SK-N-SH (cell line): ENCODE data around the gene SERBP1. TPM values are rescaled to one million over a fixed set of nuclear protein-coding genes. Genes with fewer than 3 reads are reported as not detected.

Source experiments
- CTCF ChIA-PET: fragments of 300-600, 350-600 bp; formaldehyde crosslinking; extraction: SDS; loops from one replicate; lab custom pipeline; 2021; lab: Yijun Ruan, JAX
- POLR2A ChIA-PET: fragments of 350-600 bp; sonication (Branson Sonifier 250); formaldehyde crosslinking; extraction: SDS; loops from one replicate; lab custom pipeline; 2020; ENCODE audit warnings: antibody characterized with exemption, inconsistent platforms; lab: Yijun Ruan, JAX
- DNase-seq: peaks from one replicate; pipeline ENCODE4 v3.0.0; 2012
- H2AFZ ChIP-seq: fragments of 200-600 bp; sonication (generic); 2 replicates; pipeline ENCODE4 v1.8.1; 2016; ENCODE audit warnings: antibody characterized with exemption, mild to moderate bottlenecking, low read depth
- H3F3A ChIP-seq: fragments of 200-600 bp; sonication (generic); replicated peaks from 2 replicates; pipeline ENCODE3; 2016; ENCODE audit warnings: antibody characterized with exemption, mild to moderate bottlenecking; ENCODE audit not compliant: insufficient read depth
- H3K27ac ChIP-seq, 2 experiments: fragments of 200-500 bp in 1 of 2; fragments of 200-600 bp in 1 of 2; sonication (Bioruptor generic) in 1 of 2; sonication (generic), shearing (Covaris generic) in 1 of 2; 2 replicates each; pipeline versions ENCODE4 v1.5.1 to v1.6.1; 2014 to 2016; ENCODE audit warnings: low read depth in 2 of 2, inconsistent platforms in 1 of 2, low read length in 1 of 2, mild to moderate bottlenecking in 1 of 2, mixed read lengths in 1 of 2
- H3K27me3 ChIP-seq: fragments of 200-600 bp; sonication (generic), shearing (Covaris generic); 2 replicates; pipeline ENCODE4 v1.6.1; 2016; ENCODE audit warnings: mixed run types; ENCODE audit not compliant: insufficient read depth
- H3K36me3 ChIP-seq, 2 experiments: fragments of 200-500 bp in 1 of 2; fragments of 200-600 bp in 1 of 2; sonication (Bioruptor generic) in 1 of 2; sonication (generic) in 1 of 2; replicated peaks in 1 of 2; 2 replicates each; pipeline versions ENCODE3 to v1.5.1; 2014 to 2016; ENCODE audit warnings: low read length in 1 of 2, mild to moderate bottlenecking in 1 of 2; ENCODE audit not compliant: insufficient read depth in 2 of 2, control insufficient read depth in 1 of 2
- H3K4me1 ChIP-seq, 2 experiments: fragments of 200-500 bp in 1 of 2; fragments of 200-600 bp in 1 of 2; sonication (Bioruptor generic) in 1 of 2; sonication (generic), shearing (Covaris generic) in 1 of 2; 2 replicates each; pipeline versions ENCODE4 v1.5.1 to v1.6.1; 2014 to 2016; ENCODE audit warnings: low read depth in 1 of 2, low read length in 1 of 2, mixed run types in 1 of 2; ENCODE audit not compliant: insufficient read depth in 2 of 2, control insufficient read depth in 1 of 2
- H3K4me2 ChIP-seq: fragments of 200-600 bp; sonication (generic), shearing (Covaris generic); 2 replicates; pipeline ENCODE4 v1.6.1; 2017; ENCODE audit warnings: mixed run types
- H3K4me3 ChIP-seq, 2 experiments: fragments of 200-500 bp in 1 of 2; fragments of 200-600 bp in 1 of 2; sonication (Bioruptor generic) in 1 of 2; sonication (generic), shearing (Covaris generic) in 1 of 2; 2 replicates each; pipeline versions ENCODE4 v1.5.1 to v1.8.1; 2014 to 2016; ENCODE audit warnings: low read depth in 2 of 2, inconsistent platforms in 1 of 2, low read length in 1 of 2, mild to moderate bottlenecking in 1 of 2, mixed read lengths in 1 of 2, moderate library complexity in 1 of 2
- H3K79me2 ChIP-seq: fragments of 200-600 bp; sonication (generic); 2 replicates; pipeline ENCODE4 v1.8.1; 2017; ENCODE audit warnings: mild to moderate bottlenecking; ENCODE audit not compliant: insufficient read depth
- H3K9ac ChIP-seq: fragments of 200-600 bp; sonication (generic); 2 replicates; pipeline ENCODE4 v1.6.1; 2017; ENCODE audit warnings: mixed run types
- H3K9me2 ChIP-seq: fragments of 200-600 bp; sonication (generic); 2 replicates; pipeline ENCODE4 v1.6.1; 2017; ENCODE audit warnings: mixed run types
- H3K9me3 ChIP-seq: fragments of 200-600 bp; sonication (generic); 2 replicates; pipeline ENCODE4 v1.6.1; 2017; ENCODE audit warnings: mixed run types, mild to moderate bottlenecking, moderate library complexity
- H4K20me1 ChIP-seq: fragments of 200-600 bp; sonication (generic); 2 replicates; pipeline ENCODE4 v1.6.1; 2017; ENCODE audit warnings: mild to moderate bottlenecking, mixed run types; ENCODE audit not compliant: insufficient read depth
- FOSL2 ChIP-seq: IDR thresholded peaks from 2 replicates; pipeline ENCODE4 v1.4.0; 2012; ENCODE audit warnings: low read depth, mild to moderate bottlenecking, moderate library complexity, borderline replicate concordance
- GABPA ChIP-seq: IDR thresholded peaks from 2 replicates; pipeline ENCODE4 v1.4.0; 2012; ENCODE audit warnings: low read depth, mild to moderate bottlenecking
- MEF2A ChIP-seq: IDR thresholded peaks from 2 replicates; pipeline ENCODE4 v1.4.0; 2012; ENCODE audit warnings: low read depth, borderline replicate concordance
- MXI1 ChIP-seq: IDR thresholded peaks from 2 replicates; pipeline ENCODE4 v1.6.1; 2012; ENCODE audit warnings: mild to moderate bottlenecking, low read depth, low read length, improper control_type of control experiment
- NRF1 ChIP-seq: IDR thresholded peaks from 2 replicates; pipeline ENCODE4 v1.6.1; 2012; ENCODE audit warnings: low read depth, mild to moderate bottlenecking, low read length
- POLR2AphosphoS5 ChIP-seq: IDR thresholded peaks from 2 replicates; pipeline ENCODE4 v1.6.1; 2012; ENCODE audit warnings: low read depth, low read length
- RXRA ChIP-seq: IDR thresholded peaks from 2 replicates; pipeline ENCODE4 v1.4.0; 2012; ENCODE audit warnings: low read depth, mild to moderate bottlenecking, borderline replicate concordance
- TCF12 ChIP-seq: IDR thresholded peaks from 2 replicates; pipeline ENCODE4 v1.4.0; 2012
- TEAD4 ChIP-seq: IDR thresholded peaks from 2 replicates; pipeline ENCODE4 v1.4.0; 2012; ENCODE audit warnings: mild to moderate bottlenecking, borderline replicate concordance; ENCODE audit not compliant: insufficient read depth
- YY1 ChIP-seq: IDR thresholded peaks from 2 replicates; pipeline ENCODE4 v1.4.0; 2012; ENCODE audit warnings: low read depth, mild to moderate bottlenecking
- WGBS: methylation state at CpG from one replicate; pipeline ENCODE4 v1.1.6; 2017; ENCODE audit warnings: low lambda C conversion rate; 5-methylcytosine and 5-hydroxymethylcytosine counted together
- polyA plus RNA-seq, 3 experiments: library from polyadenylated mRNA; depleted of rRNA; stranded (reverse); fragments of >200 nt; gene quantifications; 2 replicates each; pipeline ENCODE4 v1.2.3, GENCODE V29; 2012
- TF ChIP-seq, protein P1 (sequence below): fragments of 150-350 bp; IDR thresholded peaks from 2 replicates; pipeline ENCODE4 v1.6.1; 2016; ENCODE audit warnings: mild to moderate bottlenecking, low read depth, low read length
- TF ChIP-seq, protein P2 (sequence below): IDR thresholded peaks from 2 replicates; pipeline ENCODE4 v1.4.0; 2012; ENCODE audit warnings: low read depth
- TF ChIP-seq, protein P3 (sequence below): IDR thresholded peaks from 2 replicates; pipeline ENCODE4; 2012

The SERBP1 gene
- polyA plus RNA-seq, 1 of the 3 experiments (the other 2 are of a cell fraction) = 194 TPM

DNA sequence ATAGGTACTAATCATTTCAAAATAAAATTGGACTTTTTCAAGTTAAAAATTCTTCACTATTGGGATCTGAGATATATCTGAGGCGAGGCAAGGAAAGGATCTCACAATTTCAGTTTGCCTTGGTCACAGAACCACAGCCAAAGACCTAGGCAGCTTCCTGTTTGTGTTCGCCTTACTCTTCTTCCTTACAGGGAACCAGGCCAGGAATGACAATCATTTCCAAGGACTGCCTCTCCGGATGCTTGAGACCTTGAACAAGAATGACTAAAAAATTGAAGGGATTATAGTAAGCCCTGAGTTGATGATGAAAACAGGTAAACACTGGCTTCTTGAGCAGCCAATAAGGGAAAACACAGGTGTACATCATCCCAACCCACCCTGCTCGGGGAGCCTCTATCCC lies 35.2 kb upstream of the SERBP1 start:
- no peaks in the 10 kb centered on the region for H3K79me2 ChIP-seq
- no peak overlapping the region for H3K27ac ChIP-seq
- no peak overlapping the region for H3K9ac ChIP-seq
- no peak overlapping the region for H3K4me3 ChIP-seq
- no peaks in the 10 kb centered on the region for H3K9me3 ChIP-seq
- no peaks in the 10 kb centered on the region for H3K9me2 ChIP-seq
- no peak overlapping the region for H2AFZ ChIP-seq
- TF ChIP-seq, protein P1, sequence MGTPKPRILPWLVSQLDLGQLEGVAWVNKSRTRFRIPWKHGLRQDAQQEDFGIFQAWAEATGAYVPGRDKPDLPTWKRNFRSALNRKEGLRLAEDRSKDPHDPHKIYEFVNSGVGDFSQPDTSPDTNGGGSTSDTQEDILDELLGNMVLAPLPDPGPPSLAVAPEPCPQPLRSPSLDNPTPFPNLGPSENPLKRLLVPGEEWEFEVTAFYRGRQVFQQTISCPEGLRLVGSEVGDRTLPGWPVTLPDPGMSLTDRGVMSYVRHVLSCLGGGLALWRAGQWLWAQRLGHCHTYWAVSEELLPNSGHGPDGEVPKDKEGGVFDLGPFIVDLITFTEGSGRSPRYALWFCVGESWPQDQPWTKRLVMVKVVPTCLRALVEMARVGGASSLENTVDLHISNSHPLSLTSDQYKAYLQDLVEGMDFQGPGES = no peak
- TF ChIP-seq, protein P2, sequence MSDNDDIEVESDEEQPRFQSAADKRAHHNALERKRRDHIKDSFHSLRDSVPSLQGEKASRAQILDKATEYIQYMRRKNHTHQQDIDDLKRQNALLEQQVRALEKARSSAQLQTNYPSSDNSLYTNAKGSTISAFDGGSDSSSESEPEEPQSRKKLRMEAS = no peak
- no peak for TF ChIP-seq GABPA
- no peak for TF ChIP-seq MEF2A
- TF ChIP-seq, protein P3, sequence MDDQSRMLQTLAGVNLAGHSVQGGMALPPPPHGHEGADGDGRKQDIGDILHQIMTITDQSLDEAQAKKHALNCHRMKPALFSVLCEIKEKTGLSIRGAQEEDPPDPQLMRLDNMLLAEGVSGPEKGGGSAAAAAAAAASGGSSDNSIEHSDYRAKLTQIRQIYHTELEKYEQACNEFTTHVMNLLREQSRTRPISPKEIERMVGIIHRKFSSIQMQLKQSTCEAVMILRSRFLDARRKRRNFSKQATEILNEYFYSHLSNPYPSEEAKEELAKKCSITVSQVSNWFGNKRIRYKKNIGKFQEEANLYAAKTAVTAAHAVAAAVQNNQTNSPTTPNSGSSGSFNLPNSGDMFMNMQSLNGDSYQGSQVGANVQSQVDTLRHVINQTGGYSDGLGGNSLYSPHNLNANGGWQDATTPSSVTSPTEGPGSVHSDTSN = no peak
- no peak for TF ChIP-seq FOSL2
- TF ChIP-seq TCF12 = no peak
- no peak for TF ChIP-seq MXI1
- TF ChIP-seq RXRA = no peak
- TF ChIP-seq YY1 = no peak
- TF ChIP-seq NRF1 = no peak
- no peak overlapping the region for H3K4me2 ChIP-seq
- H4K20me1 ChIP-seq = no peaks in the 10 kb centered on the region
- no peaks in the 10 kb centered on the region for H3K27me3 ChIP-seq
- H3F3A ChIP-seq = no peaks in the 10 kb centered on the region
- ChIA-PET POLR2A (no interaction called here), CTCF (interaction anchor here (2.1 kb wide), 1 partner anchor 35 kb away, joined by 10 read pairs; no protein-coding TSS in a partner anchor)
- no peak for DNase-seq
- H3K4me1 ChIP-seq = peaks cover 6 to 9% of the 10 kb centered on the region in 2 experiments; a peak in 3 of 4 replicates
- H3K36me3 ChIP-seq = no peaks in the 10 kb centered on the region
- WGBS = 59% methylated on average over 4 of the region's 4 CpGs

DNA sequence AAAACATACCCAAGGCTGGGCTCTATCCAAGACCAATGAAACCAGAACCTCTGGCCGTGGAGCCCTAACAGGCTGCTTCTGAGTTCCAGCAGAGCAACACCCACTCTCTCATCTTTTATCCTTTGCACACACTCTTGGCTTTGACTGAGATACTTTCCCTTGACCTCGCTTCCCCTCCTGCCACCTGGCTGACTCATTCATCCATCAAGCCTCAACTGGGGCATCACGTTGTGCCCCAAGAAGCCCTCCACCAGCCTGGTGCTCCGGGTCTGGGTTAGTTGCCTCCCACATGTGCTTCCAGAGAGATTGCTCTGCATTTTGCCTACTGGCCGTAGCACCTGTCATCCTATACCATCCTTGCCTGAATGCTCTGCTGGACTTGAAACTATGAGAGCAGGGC lies 34.5 kb upstream of the SERBP1 start:
- Histone ChIP-seq H4K20me1 (no peaks in the 10 kb centered on the region), H3K4me1 (peaks cover 6 to 9% of the 10 kb centered on the region in 2 experiments; a peak in 3 of 4 replicates), H3F3A (no peaks in the 10 kb centered on the region), H3K4me2 (no peak overlapping the region), H2AFZ (no peak overlapping the region), H3K9me3 (no peaks in the 10 kb centered on the region), H3K36me3 (no peaks in the 10 kb centered on the region), H3K4me3 (no peak overlapping the region), H3K9me2 (no peaks in the 10 kb centered on the region), H3K79me2 (no peaks in the 10 kb centered on the region), H3K9ac (no peak overlapping the region), H3K27ac (no peak overlapping the region), H3K27me3 (no peaks in the 10 kb centered on the region)
- ChIA-PET POLR2A (no interaction called here), CTCF (interaction anchor here (0.7 to 2.9 kb wide), 2 partner anchors 36 to 44 kb away, joined by 3 to 14 read pairs; no protein-coding TSS in a partner anchor)
- 63% methylated on average over 5 of the region's 5 CpGs for WGBS
- no peak for TF ChIP-seq TEAD4
- no peak for TF ChIP-seq POLR2AphosphoS5
- no peak for TF ChIP-seq RXRA
- DNase-seq = no peak
